ENCODE data around the gene FOXE3. TPM values are rescaled to one million over a fixed set of nuclear protein-coding genes. Genes with fewer than 3 reads are reported as not detected.
A peak's percentile ranks its signal among the peaks of the same experiment; 100 is the strongest.

FOXE3 gene
- total and polyA plus RNA-seq, 9 of the 15 experiments (the other 6 are each of a cell fraction or from before 2014, with no cell fraction given), result not detected

DNA sequence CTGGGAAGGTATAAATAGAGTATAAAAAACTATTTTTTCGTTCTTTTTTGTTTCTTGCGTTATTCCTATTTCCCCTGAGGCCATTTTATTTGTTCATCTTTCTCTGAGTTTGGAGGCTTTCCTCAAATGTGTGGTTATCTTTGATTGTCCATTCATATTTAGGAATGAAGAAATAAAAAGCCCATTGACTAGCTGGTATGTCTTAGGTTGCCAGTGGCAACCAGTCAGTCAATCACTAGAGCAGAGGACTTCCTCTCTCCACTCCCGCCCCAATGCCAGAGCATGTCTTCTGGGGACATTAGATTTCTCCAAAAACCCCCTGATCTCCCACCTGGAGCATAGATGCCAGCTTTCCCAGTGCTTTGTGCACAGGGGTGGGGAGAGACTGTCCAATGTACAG, 20.7 kb upstream of the FOXE3 start:
- no peaks in the 10 kb centered on the region for H4K20me1 ChIP-seq (replicated peaks; ENCODE audit: control insufficient read depth, insufficient read depth, low read length)
- DNase-seq (ENCODE audit: extremely low read depth in 1 of 4, low spot score in 3 of 4) (no peak), ATAC-seq (no peak), FAIRE-seq (no peak)
- no peaks in the 10 kb centered on the region for H3K9me3 ChIP-seq (replicated peaks; ENCODE audit: control insufficient read depth, insufficient read depth, low read depth, low read length)
- POLR2A ChIA-PET, result interaction anchor here (0.6 kb wide), 2 partner anchors 37 to 66 kb away, joined by 3 to 4 read pairs; no protein-coding TSS in a partner anchor
- H3K9ac ChIP-seq (ENCODE audit: insufficient read depth in 1 of 2, low read depth in 2 of 2, low read length in 2 of 2), result no peak overlapping the region
- H3K4me1 ChIP-seq (replicated peaks in 1 of 2; ENCODE audit: control insufficient read depth in 2 of 2, insufficient read depth in 2 of 2, low read length in 2 of 2), result no peaks in the 10 kb centered on the region
- peaks cover 27 to 45% of the 10 kb centered on the region in 2 experiments for H3K27me3 ChIP-seq (ENCODE audit: control insufficient read depth in 2 of 2, insufficient read depth in 2 of 2, low read length in 2 of 2)
- no peak overlapping the region for H3K4me2 ChIP-seq (ENCODE audit: insufficient read depth, low read length)
- CTCF ChIA-PET (ENCODE audit: low intra/inter-chr PET ratio), result no interaction called here
- BruUV-seq (replicated peaks), result no TSS peak
- in situ Hi-C loops (cut with MboI) (no loop called here), intact Hi-C loops (cut with micrococcal nuclease) (no loop called here)
- H3K36me3 ChIP-seq (ENCODE audit: control insufficient read depth, insufficient read depth, low read length), result no peaks in the 10 kb centered on the region
- no peaks in the 10 kb centered on the region for H3K79me2 ChIP-seq (ENCODE audit: control insufficient read depth, insufficient read depth, low read length)
- H3K27ac ChIP-seq (ENCODE audit: extremely low read depth, low read depth, low read length), result no peak overlapping the region
- WGBS (ENCODE audit: insufficient coverage, low coverage, missing lambda C conversion rate), result 0% methylated on average over 3 of the region's 3 CpGs
- H2AFZ ChIP-seq (ENCODE audit: low read depth, low read length), result no peak overlapping the region
- H3K4me3 ChIP-seq, result no peak overlapping the region
- TF ChIP-seq SPI1 (IDR thresholded peaks at IDR 0.05; ENCODE audit: borderline replicate concordance, low read depth, low read length), result 0 out of 2 replicates have a peak, but pooled peaks have one; percentile 37
- TF ChIP-seq RFX1 (IDR thresholded peaks at IDR 0.05), result peak; percentile 72
- TF ChIP-seq, protein P1, sequence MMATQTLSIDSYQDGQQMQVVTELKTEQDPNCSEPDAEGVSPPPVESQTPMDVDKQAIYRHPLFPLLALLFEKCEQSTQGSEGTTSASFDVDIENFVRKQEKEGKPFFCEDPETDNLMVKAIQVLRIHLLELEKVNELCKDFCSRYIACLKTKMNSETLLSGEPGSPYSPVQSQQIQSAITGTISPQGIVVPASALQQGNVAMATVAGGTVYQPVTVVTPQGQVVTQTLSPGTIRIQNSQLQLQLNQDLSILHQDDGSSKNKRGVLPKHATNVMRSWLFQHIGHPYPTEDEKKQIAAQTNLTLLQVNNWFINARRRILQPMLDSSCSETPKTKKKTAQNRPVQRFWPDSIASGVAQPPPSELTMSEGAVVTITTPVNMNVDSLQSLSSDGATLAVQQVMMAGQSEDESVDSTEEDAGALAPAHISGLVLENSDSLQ (IDR thresholded peaks at IDR 0.05), result peak; percentile 64
- no peak for TF ChIP-seq PHB2 (IDR thresholded peaks at IDR 0.05; ENCODE audit: low read depth)
- TF ChIP-seq TCFL5 (CRISPR knock-in tag; conservative IDR thresholded peaks at IDR 0.05), result no peak
- H3K9me1 ChIP-seq (ENCODE audit: control insufficient read depth, insufficient read depth, low read length), result no peaks in the 10 kb centered on the region

DNA sequence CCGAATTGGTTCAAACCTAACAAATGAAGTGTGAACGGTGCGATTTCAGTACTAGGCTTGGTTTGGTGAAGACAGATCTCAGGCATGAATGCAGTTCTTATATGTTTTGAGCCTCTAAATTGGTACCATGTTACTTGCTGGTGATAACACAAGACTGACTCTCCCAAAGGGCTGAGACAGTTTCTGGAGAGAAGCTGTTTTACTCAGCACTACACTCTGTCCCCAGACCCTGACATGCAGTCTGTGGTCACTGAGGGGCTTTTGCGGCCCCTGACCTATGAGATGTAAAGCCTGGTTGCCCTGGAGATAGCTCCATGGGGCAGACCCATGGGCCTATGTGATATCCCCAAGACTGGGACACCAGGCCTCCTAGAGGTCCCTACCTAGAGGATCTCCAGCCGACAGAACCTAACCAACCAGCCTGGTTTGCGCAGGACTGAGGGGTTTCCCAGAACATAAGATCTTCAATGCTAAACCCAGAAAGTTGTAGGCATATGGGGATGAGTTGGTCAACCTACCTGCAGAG, 19.4 kb upstream of the FOXE3 start:
- intact Hi-C loops (cut with micrococcal nuclease) (no loop called here), in situ Hi-C loops (cut with MboI) (no loop called here)
- no peak for FAIRE-seq
- Histone ChIP-seq H2AFZ (ENCODE audit: low read depth, low read length) (no peak overlapping the region), H3K9me1 (ENCODE audit: control insufficient read depth, insufficient read depth, low read length) (no peaks in the 10 kb centered on the region), H3K4me1 (replicated peaks in 1 of 2; ENCODE audit: control insufficient read depth in 2 of 2, insufficient read depth in 2 of 2, low read length in 2 of 2) (no peaks in the 10 kb centered on the region), H3K4me2 (ENCODE audit: insufficient read depth, low read length) (no peak overlapping the region), H3K79me2 (ENCODE audit: control insufficient read depth, insufficient read depth, low read length) (no peaks in the 10 kb centered on the region), H3K9me3 (replicated peaks; ENCODE audit: control insufficient read depth, insufficient read depth, low read depth, low read length) (no peaks in the 10 kb centered on the region), H3K27me3 (ENCODE audit: control insufficient read depth in 2 of 2, insufficient read depth in 2 of 2, low read length in 2 of 2) (peaks cover 33 to 55% of the 10 kb centered on the region in 2 experiments), H3K36me3 (ENCODE audit: control insufficient read depth, insufficient read depth, low read length) (no peaks in the 10 kb centered on the region), H3K4me3 (no peak overlapping the region), H3K27ac (ENCODE audit: extremely low read depth, low read depth, low read length) (no peak overlapping the region), H3K9ac (ENCODE audit: insufficient read depth in 1 of 2, low read depth in 2 of 2, low read length in 2 of 2) (no peak overlapping the region), H4K20me1 (replicated peaks; ENCODE audit: control insufficient read depth, insufficient read depth, low read length) (no peaks in the 10 kb centered on the region)
- no TSS peak for BruUV-seq (replicated peaks)
- DNase-seq (ENCODE audit: extremely low read depth in 1 of 4, low spot score in 3 of 4), result no peak
- ChIA-PET CTCF (ENCODE audit: low intra/inter-chr PET ratio) (no interaction called here), POLR2A (no interaction called here)
- TF ChIP-seq TAF1 (IDR thresholded peaks at IDR 0.05; ENCODE audit: control insufficient read depth, extremely low read depth, insufficient read depth, low read length, severe bottlenecking) (no peak), ZNF239 (CRISPR knock-in tag; IDR thresholded peaks at IDR 0.05) (no peak), ESRRA (IDR thresholded peaks at IDR 0.05; ENCODE audit: borderline replicate concordance, low read depth) (no peak)
- TF ChIP-seq, protein P2, sequence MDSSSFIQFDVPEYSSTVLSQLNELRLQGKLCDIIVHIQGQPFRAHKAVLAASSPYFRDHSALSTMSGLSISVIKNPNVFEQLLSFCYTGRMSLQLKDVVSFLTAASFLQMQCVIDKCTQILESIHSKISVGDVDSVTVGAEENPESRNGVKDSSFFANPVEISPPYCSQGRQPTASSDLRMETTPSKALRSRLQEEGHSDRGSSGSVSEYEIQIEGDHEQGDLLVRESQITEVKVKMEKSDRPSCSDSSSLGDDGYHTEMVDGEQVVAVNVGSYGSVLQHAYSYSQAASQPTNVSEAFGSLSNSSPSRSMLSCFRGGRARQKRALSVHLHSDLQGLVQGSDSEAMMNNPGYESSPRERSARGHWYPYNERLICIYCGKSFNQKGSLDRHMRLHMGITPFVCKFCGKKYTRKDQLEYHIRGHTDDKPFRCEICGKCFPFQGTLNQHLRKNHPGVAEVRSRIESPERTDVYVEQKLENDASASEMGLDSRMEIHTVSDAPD (CRISPR knock-in tag; IDR thresholded peaks at IDR 0.05), result no peak
- 1% methylated on average over 6 of the region's 6 CpGs for WGBS (ENCODE audit: insufficient coverage, low coverage, missing lambda C conversion rate)
- ATAC-seq, result peak; percentile 16; the same call in 2 of the 3 replicates

All from K562 (cell line).